ENCODE results near the gene TNPO2. TPM values are rescaled to one million over a fixed set of nuclear protein-coding genes. Genes with fewer than 3 reads are reported as not detected.
A peak's percentile ranks its signal among the peaks of the same experiment; 100 is the strongest.

TNPO2 gene
- total RNA-seq, 4 donors from 2014 or later = 56.1 to 120 (median 77.6) TPM

DNA sequence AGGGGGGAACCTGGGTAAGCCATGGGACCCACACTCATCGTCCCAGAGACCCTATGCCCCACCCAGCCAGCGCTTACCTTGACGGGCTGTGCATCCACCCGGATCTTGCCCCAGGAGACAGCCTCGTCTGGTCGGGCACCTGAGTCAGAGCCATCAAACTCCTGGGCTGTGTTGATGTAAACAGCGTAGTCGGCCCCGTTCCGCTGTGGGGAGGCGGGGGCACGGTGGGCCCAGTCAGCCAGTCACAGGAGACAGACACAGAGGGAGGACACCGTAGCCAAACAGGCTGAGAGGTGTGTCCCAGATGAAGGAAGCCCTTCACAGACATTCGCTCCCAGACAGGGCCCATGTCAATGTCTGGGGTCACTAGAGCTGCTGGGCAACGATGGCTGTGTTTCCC is 47.8 kb downstream of the TNPO2 start:
- H3K36me3 ChIP-seq = peaks cover 10 to 87% (median 10%) of the 10 kb centered on the region in 3 donors
- no peak overlapping the region for H3K27ac ChIP-seq
- no peaks in the 10 kb centered on the region for H3K27me3 ChIP-seq
- TF ChIP-seq EP300 (IDR thresholded peaks at IDR 0.05) (no peak), POLR2A (IDR thresholded peaks at IDR 0.05) (no peak)
- TF ChIP-seq, protein P1, sequence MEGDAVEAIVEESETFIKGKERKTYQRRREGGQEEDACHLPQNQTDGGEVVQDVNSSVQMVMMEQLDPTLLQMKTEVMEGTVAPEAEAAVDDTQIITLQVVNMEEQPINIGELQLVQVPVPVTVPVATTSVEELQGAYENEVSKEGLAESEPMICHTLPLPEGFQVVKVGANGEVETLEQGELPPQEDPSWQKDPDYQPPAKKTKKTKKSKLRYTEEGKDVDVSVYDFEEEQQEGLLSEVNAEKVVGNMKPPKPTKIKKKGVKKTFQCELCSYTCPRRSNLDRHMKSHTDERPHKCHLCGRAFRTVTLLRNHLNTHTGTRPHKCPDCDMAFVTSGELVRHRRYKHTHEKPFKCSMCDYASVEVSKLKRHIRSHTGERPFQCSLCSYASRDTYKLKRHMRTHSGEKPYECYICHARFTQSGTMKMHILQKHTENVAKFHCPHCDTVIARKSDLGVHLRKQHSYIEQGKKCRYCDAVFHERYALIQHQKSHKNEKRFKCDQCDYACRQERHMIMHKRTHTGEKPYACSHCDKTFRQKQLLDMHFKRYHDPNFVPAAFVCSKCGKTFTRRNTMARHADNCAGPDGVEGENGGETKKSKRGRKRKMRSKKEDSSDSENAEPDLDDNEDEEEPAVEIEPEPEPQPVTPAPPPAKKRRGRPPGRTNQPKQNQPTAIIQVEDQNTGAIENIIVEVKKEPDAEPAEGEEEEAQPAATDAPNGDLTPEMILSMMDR (IDR thresholded peaks at IDR 0.05) = no peak
- peaks cover 0 to 30% (median 2%) of the 10 kb centered on the region in 4 donors for H3K4me1 ChIP-seq
- no peak for DNase-seq (ENCODE audit: low spot score in 2 of 2)
- H3K9me3 ChIP-seq = no peaks in the 10 kb centered on the region
- no peak overlapping the region for H3K4me3 ChIP-seq
- 88 to 95% methylated on average over 10 to 13 of the region's 15 CpGs for WGBS, 2 donors

DNA sequence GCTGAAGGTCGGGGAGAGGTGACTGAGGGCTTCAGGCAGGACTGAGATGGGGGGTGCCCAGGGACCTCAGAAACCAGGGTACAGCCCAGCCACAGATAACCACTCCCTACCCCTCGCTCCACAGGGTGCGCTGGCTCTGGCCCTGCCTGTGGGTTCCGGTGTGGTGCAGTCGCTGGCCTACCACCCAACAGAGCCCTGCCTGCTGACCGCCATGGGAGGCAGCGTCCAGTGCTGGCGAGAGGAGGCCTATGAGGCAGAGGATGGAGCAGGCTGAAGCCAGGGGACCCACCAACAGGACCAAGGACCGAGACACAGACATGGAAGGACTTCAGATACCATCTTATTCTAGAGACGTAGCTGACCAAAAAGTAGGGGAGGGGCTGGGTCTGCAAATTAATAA is 48.3 kb downstream of the TNPO2 start:
- no peak for DNase-seq (ENCODE audit: low spot score in 2 of 2)
- no peak overlapping the region for H3K27ac ChIP-seq
- peaks cover 10 to 87% (median 10%) of the 10 kb centered on the region in 3 donors for H3K36me3 ChIP-seq
- WGBS, 2 donors = 85 to 90% methylated on average over 6 to 10 of the region's 10 CpGs
- no peak overlapping the region for H3K4me3 ChIP-seq
- peaks cover 0 to 30% (median 8%) of the 10 kb centered on the region in 4 donors for H3K4me1 ChIP-seq
- no peaks in the 10 kb centered on the region for H3K27me3 ChIP-seq
- TF ChIP-seq POLR2A (IDR thresholded peaks at IDR 0.05) = no peak
- TF ChIP-seq, protein P1 (IDR thresholded peaks at IDR 0.05) = no peak
- no peak for TF ChIP-seq EP300 (IDR thresholded peaks at IDR 0.05)
- no peaks in the 10 kb centered on the region for H3K9me3 ChIP-seq

DNA sequence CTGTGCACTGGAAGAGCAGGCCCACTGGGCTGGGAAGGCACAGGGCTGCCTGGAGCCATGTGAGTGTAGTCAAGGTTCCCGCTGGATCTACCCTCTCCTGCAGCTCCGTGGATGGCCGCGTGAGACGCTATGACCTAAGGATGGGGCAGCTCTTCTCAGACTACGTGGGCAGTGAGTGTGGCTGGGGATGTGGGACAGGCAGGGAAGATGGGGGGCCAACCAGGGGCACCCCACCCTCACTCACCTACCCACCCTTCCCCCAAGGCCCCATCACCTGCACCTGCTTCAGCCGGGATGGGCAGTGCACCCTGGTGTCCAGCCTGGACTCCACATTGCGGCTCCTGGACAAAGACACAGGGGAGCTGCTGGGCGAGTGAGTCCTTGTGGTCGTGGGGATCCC is 51.0 kb downstream of the TNPO2 start:
- WGBS, 2 donors = 80 to 87% methylated on average over 8 to 10 of the region's 10 CpGs
- H3K9me3 ChIP-seq = no peaks in the 10 kb centered on the region
- no peaks in the 10 kb centered on the region for H3K27me3 ChIP-seq
- TF ChIP-seq, protein P1 (IDR thresholded peaks at IDR 0.05) = no peak
- TF ChIP-seq EP300 (IDR thresholded peaks at IDR 0.05) = no peak
- TF ChIP-seq POLR2A (IDR thresholded peaks at IDR 0.05) = no peak
- peaks cover 0 to 34% (median 20%) of the 10 kb centered on the region in 4 donors for H3K4me1 ChIP-seq
- H3K4me3 ChIP-seq = no peak overlapping the region
- peaks cover 9 to 64% (median 10%) of the 10 kb centered on the region in 3 donors for H3K36me3 ChIP-seq
- no peak overlapping the region for H3K27ac ChIP-seq
- DNase-seq (ENCODE audit: low spot score in 2 of 2) = no peak

DNA sequence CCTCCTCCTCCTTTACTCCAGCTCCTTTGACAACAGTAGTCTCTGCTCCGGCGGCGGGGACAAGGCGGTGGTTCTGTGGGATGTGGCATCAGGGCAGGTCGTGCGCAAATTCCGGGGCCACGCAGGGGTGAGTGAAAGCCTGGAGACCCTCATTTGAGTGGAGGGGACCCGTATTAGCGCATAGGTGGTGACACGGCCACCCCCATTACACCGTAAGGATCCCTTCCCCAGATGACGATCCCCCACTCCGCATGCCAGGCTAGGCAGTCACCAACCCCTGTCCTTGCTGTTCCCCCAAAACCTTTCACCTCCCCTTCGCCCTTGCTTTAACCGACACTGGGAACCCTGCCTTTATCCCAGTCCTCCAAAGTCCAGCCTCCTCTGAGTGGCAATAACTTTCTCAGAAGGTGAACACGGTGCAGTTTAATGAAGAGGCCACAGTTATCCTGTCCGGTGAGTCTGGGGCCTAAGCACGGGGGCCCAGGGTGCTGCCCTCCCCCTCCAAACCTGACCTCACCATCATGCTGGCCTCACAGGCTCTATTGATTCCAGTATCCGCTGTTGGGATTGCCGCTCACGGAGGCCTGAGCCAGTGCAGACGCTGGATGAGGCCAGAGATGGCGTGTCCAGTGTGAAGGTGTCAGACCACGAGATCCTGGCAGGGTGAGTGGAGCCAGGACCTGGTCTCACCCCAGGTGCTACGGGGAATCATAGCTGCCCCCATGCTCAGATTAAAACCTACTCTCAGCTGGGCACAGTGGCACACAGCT is 53.4 kb downstream of the TNPO2 start:
- TF ChIP-seq EP300 (IDR thresholded peaks at IDR 0.05) = no peak
- TF ChIP-seq POLR2A (IDR thresholded peaks at IDR 0.05) = no peak
- TF ChIP-seq, protein P1 (IDR thresholded peaks at IDR 0.05) = no peak
- peak overlapping the region; percentile 69 to 83 (median 74) for H3K4me3 ChIP-seq
- peaks cover 0 to 46% (median 31%) of the 10 kb centered on the region in 4 donors for H3K4me1 ChIP-seq
- 37 to 39% methylated on average over 26 of the region's 26 CpGs for WGBS, 2 donors
- H3K27me3 ChIP-seq = no peaks in the 10 kb centered on the region
- no peak for DNase-seq (ENCODE audit: low spot score in 2 of 2)
- peaks cover 3 to 41% (median 5%) of the 10 kb centered on the region in 3 donors for H3K36me3 ChIP-seq
- peak overlapping the region; percentile 91 to 99 (median 96) for H3K27ac ChIP-seq
- no peaks in the 10 kb centered on the region for H3K9me3 ChIP-seq

Data from tibial nerve (tissue), 4 donors.